B cell (primary cell): ENCODE measurements around the gene TBC1D22A. TPM values are rescaled to one million over a fixed set of nuclear protein-coding genes. Genes with fewer than 3 reads are reported as not detected.

Experiments used
- ATAC-seq: fragments of 200-7000 bp; cut with Tn5 transposase; one replicate; pipeline ENCODE4 v1.10.0; 2021; ENCODE audit warnings: low read depth, mild to moderate bottlenecking, moderate number of reproducible peaks, moderate library complexity
- CTCF ChIA-PET: fragments of 350-600 bp; sonication (Branson Sonifier 250); formaldehyde crosslinking; loops from one replicate; lab custom pipeline; 2021; ENCODE audit warnings: antibody characterized with exemption, inconsistent platforms; lab: Charles Lee
- POLR2A ChIA-PET: fragments of 350-600 bp; sonication (Branson Sonifier 250); formaldehyde crosslinking; loops from one replicate; lab custom pipeline; 2021; ENCODE audit warnings: antibody characterized with exemption; lab: Charles Lee
- DNase-seq: peaks from one replicate; pipeline ENCODE4 v3.0.0; 2013
- H2AFZ ChIP-seq: 2 replicates; pipeline ENCODE4 v1.6.1; 2012; ENCODE audit warnings: mild to moderate bottlenecking, low read depth, low read length; ENCODE audit not compliant: insufficient read depth, poor library complexity, severe bottlenecking
- H3K27ac ChIP-seq, 2 donors: 1 replicate in 1 of 2; 2 replicates in 1 of 2; pipeline ENCODE4 v1.5.1; 2012 to 2013; ENCODE audit warnings: low read length in 2 of 2, mild to moderate bottlenecking in 2 of 2, moderate library complexity in 1 of 2
- H3K27me3 ChIP-seq, 4 experiments: fragments of 200-600 bp in 1 of 4; sonication (generic) in 1 of 4; replicated peaks in 1 of 4; 1 replicate in 2 of 4; 2 replicates in 2 of 4; pipeline versions ENCODE4 v1.6.1 to v1.7.0; 2013 to 2016; ENCODE audit warnings: low read length in 3 of 4, mild to moderate bottlenecking in 2 of 4, mixed read lengths in 1 of 4, moderate library complexity in 1 of 4; ENCODE audit not compliant: insufficient read depth in 4 of 4, control insufficient read depth in 3 of 4; ENCODE audit errors: control extremely low read depth in 1 of 4
- H3K36me3 ChIP-seq, 2 experiments: replicated peaks in 1 of 2; 1 replicate in 1 of 2; 2 replicates in 1 of 2; pipeline versions ENCODE4 v1.6.1 to v1.7.1; 2013; ENCODE audit warnings: low read length in 1 of 2; ENCODE audit not compliant: insufficient read depth in 2 of 2, control insufficient read depth in 1 of 2; ENCODE audit errors: control extremely low read depth in 1 of 2, extremely low read depth in 1 of 2
- H3K4me1 ChIP-seq, 2 donors: fragments of 200-600 bp in 1 of 2; sonication (generic) in 1 of 2; 1 replicate in 1 of 2; 2 replicates in 1 of 2; pipeline versions ENCODE4 v1.5.1 to v1.6.1; 2013 to 2017; ENCODE audit warnings: low read length in 2 of 2; ENCODE audit not compliant: control insufficient read depth in 2 of 2, insufficient read depth in 2 of 2
- H3K4me2 ChIP-seq: replicated peaks from 2 replicates; pipeline ENCODE3; 2012; ENCODE audit warnings: mild to moderate bottlenecking, low read depth, low read length; ENCODE audit not compliant: poor library complexity, severe bottlenecking
- H3K4me3 ChIP-seq, 5 experiments: fragments of 200-600 bp in 1 of 5; sonication (generic) in 1 of 5; 1 replicate in 3 of 5; 2 replicates in 2 of 5; pipeline versions ENCODE4 v1.5.1 to v1.7.0; 2011 to 2016; ENCODE audit warnings: low read length in 4 of 5, mild to moderate bottlenecking in 4 of 5, low read depth in 2 of 5, control low read depth in 1 of 5, moderate library complexity in 1 of 5; ENCODE audit not compliant: insufficient read depth in 1 of 5; ENCODE audit errors: control extremely low read depth in 1 of 5, extremely low read depth in 1 of 5
- H3K79me2 ChIP-seq: fragments of 200-600 bp; sonication (generic); one replicate; pipeline ENCODE4 v1.6.0; 2016; ENCODE audit warnings: low read length; ENCODE audit not compliant: control insufficient read depth, insufficient read depth
- H3K9ac ChIP-seq: fragments of 200-600 bp; sonication (generic); 2 replicates; pipeline ENCODE4 v1.6.1; 2017; ENCODE audit warnings: mild to moderate bottlenecking, low read length, moderate library complexity
- H3K9me3 ChIP-seq, 3 donors: one replicate each; pipeline versions ENCODE4 v1.6.1 to v1.7.1; 2013; ENCODE audit warnings: low read length in 2 of 3; ENCODE audit not compliant: control insufficient read depth in 2 of 3, insufficient read depth in 1 of 3; ENCODE audit errors: control extremely low read depth in 1 of 3
- H4K20me1 ChIP-seq: 2 replicates; pipeline ENCODE4 v1.6.0; 2012; ENCODE audit warnings: mild to moderate bottlenecking, low read length; ENCODE audit not compliant: insufficient read depth, control insufficient read depth, poor library complexity, severe bottlenecking
- H3K27ac Mint-ChIP-seq: one replicate; pipeline ENCODE4 v1.8.0; 2021; ENCODE audit warnings: mixed read lengths
- H3K27me3 Mint-ChIP-seq: one replicate; pipeline ENCODE4 v1.8.0; 2021; ENCODE audit warnings: mixed read lengths
- H3K4me1 Mint-ChIP-seq: one replicate; pipeline ENCODE4 v1.8.0; 2021; ENCODE audit warnings: mixed read lengths
- H3K4me3 Mint-ChIP-seq: one replicate; pipeline ENCODE4 v1.8.0; 2021; ENCODE audit warnings: mixed read lengths
- H3K9me3 Mint-ChIP-seq: one replicate; pipeline ENCODE4 v1.8.0; 2022; ENCODE audit warnings: mixed read lengths; ENCODE audit not compliant: insufficient read depth
- CTCF ChIP-seq: fragments of 200-600 bp; IDR thresholded peaks from one replicate; pipeline ENCODE4 v1.8.0; 2022; ENCODE audit warnings: antibody characterized with exemption, mild to moderate bottlenecking
- EZH2 ChIP-seq: IDR thresholded peaks from 2 replicates; pipeline ENCODE4 v1.6.1; 2012; ENCODE audit warnings: borderline replicate concordance, low read depth, mild to moderate bottlenecking, moderate library complexity, low read length; ENCODE audit not compliant: insufficient read depth, poor library complexity, severe bottlenecking
- WGBS: methylation state at CpG from one replicate; pipeline ENCODE4 v1.1.5; 2013; ENCODE audit warnings: missing lambda C conversion rate; ENCODE audit not compliant: insufficient coverage; 5-methylcytosine and 5-hydroxymethylcytosine counted together
- intact Hi-C: fragments of 100-400 bp; cut with micrococcal nuclease; formaldehyde crosslinking; loops from one replicate; pipeline ENCODE4 v1.10.0; 2022
- polyA plus RNA-seq: library from polyadenylated mRNA; depleted of rRNA; stranded (reverse); fragments of >200 nt; gene quantifications from 2 replicates; pipeline ENCODE4 v1.2.3, GENCODE V29; 2012
- total RNA-seq, 2 donors: library from RNA; stranded (reverse); fragments of 120-200 nt in 1 of 2; gene quantifications; 1 replicate in 1 of 2; 2 replicates in 1 of 2; pipeline versions ENCODE4 v1.2.3 to v1.2.4, GENCODE V29; 2013 to 2022

Gene TBC1D22A
- total and polyA plus RNA-seq, 2 donors (not counting 1 experiment from before 2014, with no cell fraction given): 73.8 to 128 TPM

GRCh38 chr22:47006433-47006832, 244.0 kb downstream of the TBC1D22A start:
- Histone ChIP-seq H3K4me1 (no peaks in the 10 kb centered on the region), H3K9ac (no peak overlapping the region), H3K4me3 (no peak overlapping the region), H3K4me2 (no peak overlapping the region), H3K79me2 (peaks cover 96% of the 10 kb centered on the region), H2AFZ (no peak overlapping the region), H4K20me1 (peaks cover 84% of the 10 kb centered on the region), H3K27ac (no peak overlapping the region), H3K9me3 (peaks cover 0 to 3% (median 0%) of the 10 kb centered on the region in 3 donors), H3K27me3 (no peaks in the 10 kb centered on the region), H3K36me3 (peaks cover 8 to 71% of the 10 kb centered on the region in 2 experiments)
- no peak for DNase-seq
- no peak overlapping the region for H3K27ac Mint-ChIP-seq
- H3K27me3 Mint-ChIP-seq: no peaks in the 10 kb centered on the region
- intact Hi-C loops: no loop called here
- POLR2A ChIA-PET: no interaction called here
- no peak for TF ChIP-seq EZH2
- no peak for TF ChIP-seq CTCF
- CTCF ChIA-PET: interaction anchor here (0.6 kb wide), 1 partner anchor 183 kb away, joined by 3 read pairs; no protein-coding TSS in a partner anchor
- no peak for ATAC-seq
- no peaks in the 10 kb centered on the region for H3K9me3 Mint-ChIP-seq
- H3K4me3 Mint-ChIP-seq: no peak overlapping the region
- WGBS: 92% methylated on average over 15 of the region's 15 CpGs
- H3K4me1 Mint-ChIP-seq: peaks cover 3% of the 10 kb centered on the region

- Mint-ChIP-seq H3K4me1 (peaks cover 5% of the 10 kb centered on the region), H3K27ac (no peak overlapping the region), H3K9me3 (no peaks in the 10 kb centered on the region), H3K4me3 (no peak overlapping the region), H3K27me3 (no peaks in the 10 kb centered on the region)
- Histone ChIP-seq H3K4me2 (no peak overlapping the region), H3K27me3 (no peaks in the 10 kb centered on the region), H3K4me3 (no peak overlapping the region), H3K9me3 (peaks cover 0 to 3% (median 0%) of the 10 kb centered on the region in 3 donors), H4K20me1 (peaks cover 88% of the 10 kb centered on the region), H3K9ac (no peak overlapping the region), H3K36me3 (peaks cover 8 to 67% of the 10 kb centered on the region in 2 experiments), H3K27ac (no peak overlapping the region), H3K79me2 (peaks cover 100% of the 10 kb centered on the region), H2AFZ (no peak overlapping the region), H3K4me1 (no peaks in the 10 kb centered on the region)
- TF ChIP-seq EZH2: no peak
- intact Hi-C loops: no loop called here
- ChIA-PET CTCF (interaction anchor here (0.6 kb wide), 1 partner anchor 183 kb away, joined by 3 read pairs; no protein-coding TSS in a partner anchor), POLR2A (no interaction called here)
- DNase-seq: no peak
- ATAC-seq: no peak
- WGBS: over 99% methylated on average over 5 of the region's 5 CpGs
Observed at GRCh38 chr22:47006869-47007268, 244.4 kb downstream of the TBC1D22A start.
